ENCODE data around the gene ICE2. TPM values are rescaled to one million over a fixed set of nuclear protein-coding genes. Genes with fewer than 3 reads are reported as not detected.

ICE2 gene
- total and polyA plus RNA-seq, 4 donors, result 10.0 to 67.5 (median 23.6) TPM

DNA sequence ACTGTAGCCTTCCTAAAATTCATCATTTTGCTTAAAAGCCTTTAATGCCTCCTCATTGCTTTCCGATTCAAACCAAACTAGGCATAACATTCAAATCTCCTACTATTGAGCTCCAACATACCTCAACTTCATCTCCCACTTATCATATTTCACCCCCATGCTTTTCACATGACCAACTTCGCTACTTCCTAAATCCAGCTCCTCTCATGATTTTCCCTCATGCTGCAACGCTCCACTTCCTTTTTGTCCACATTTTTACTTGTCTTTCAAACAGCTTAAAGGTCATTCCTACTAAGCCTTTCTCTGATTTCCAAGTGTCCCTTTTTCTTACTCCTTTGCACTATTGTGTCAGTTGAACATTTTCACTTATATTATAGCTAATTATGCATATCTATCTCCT is 60.8 kb downstream of the ICE2 start:
- TF ChIP-seq, protein P1, sequence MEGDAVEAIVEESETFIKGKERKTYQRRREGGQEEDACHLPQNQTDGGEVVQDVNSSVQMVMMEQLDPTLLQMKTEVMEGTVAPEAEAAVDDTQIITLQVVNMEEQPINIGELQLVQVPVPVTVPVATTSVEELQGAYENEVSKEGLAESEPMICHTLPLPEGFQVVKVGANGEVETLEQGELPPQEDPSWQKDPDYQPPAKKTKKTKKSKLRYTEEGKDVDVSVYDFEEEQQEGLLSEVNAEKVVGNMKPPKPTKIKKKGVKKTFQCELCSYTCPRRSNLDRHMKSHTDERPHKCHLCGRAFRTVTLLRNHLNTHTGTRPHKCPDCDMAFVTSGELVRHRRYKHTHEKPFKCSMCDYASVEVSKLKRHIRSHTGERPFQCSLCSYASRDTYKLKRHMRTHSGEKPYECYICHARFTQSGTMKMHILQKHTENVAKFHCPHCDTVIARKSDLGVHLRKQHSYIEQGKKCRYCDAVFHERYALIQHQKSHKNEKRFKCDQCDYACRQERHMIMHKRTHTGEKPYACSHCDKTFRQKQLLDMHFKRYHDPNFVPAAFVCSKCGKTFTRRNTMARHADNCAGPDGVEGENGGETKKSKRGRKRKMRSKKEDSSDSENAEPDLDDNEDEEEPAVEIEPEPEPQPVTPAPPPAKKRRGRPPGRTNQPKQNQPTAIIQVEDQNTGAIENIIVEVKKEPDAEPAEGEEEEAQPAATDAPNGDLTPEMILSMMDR (IDR thresholded peaks at IDR 0.05; ENCODE audit: control extremely low read depth, extremely low read depth), result no peak
- no peaks in the 10 kb centered on the region for H3K27me3 ChIP-seq (ENCODE audit: control insufficient read depth in 3 of 3, insufficient read depth in 3 of 3, low read length in 2 of 3)
- no peak overlapping the region for H3K27ac ChIP-seq (ENCODE audit: low read depth in 1 of 2, low read length in 1 of 2)
- H3K9ac ChIP-seq (ENCODE audit: insufficient read depth in 1 of 2, low read length in 2 of 2), result no peak overlapping the region
- no peak for ATAC-seq (ENCODE audit: insufficient read depth, low FRiP score)
- DNase-seq, result no peak
- 71 to 87% methylated on average over 3 of the region's 3 CpGs for whole genome bisulfite sequencing, 2 donors
- H3K36me3 ChIP-seq (ENCODE audit: control insufficient read depth in 4 of 4, insufficient read depth in 4 of 4, low read length in 4 of 4), result peaks cover 0 to 5% (median 3%) of the 10 kb centered on the region in 4 donors
- no peaks in the 10 kb centered on the region for H3K9me3 ChIP-seq (ENCODE audit: control insufficient read depth in 4 of 4, insufficient read depth in 3 of 4, low read length in 3 of 4)
- H3K4me1 ChIP-seq (ENCODE audit: control insufficient read depth in 5 of 5, insufficient read depth in 5 of 5, low read length in 5 of 5), result peaks cover 0 to 14% (median 0%) of the 10 kb centered on the region in 5 donors
- H3K4me3 ChIP-seq, result no peak overlapping the region

DNA sequence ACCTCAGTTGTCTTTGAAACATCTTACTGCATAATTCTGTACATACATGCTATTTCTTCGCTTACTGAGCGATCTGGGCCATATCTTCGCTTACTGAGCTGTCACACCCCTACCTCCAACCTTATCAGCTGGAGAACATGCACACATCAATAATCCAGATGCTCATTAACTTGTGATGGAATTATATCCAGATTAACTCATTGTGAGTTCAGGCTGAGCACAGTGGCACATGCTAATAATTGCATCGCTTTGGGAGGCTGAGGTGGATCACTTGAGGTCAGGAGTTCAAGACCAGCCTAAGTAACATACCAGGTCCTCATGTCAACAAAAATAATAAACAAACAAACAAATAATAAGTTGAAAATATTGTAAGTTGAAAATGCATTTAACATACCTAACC is 61.8 kb downstream of the ICE2 start:
- Histone ChIP-seq H3K4me1 (ENCODE audit: control insufficient read depth in 5 of 5, insufficient read depth in 5 of 5, low read length in 5 of 5) (peaks cover 0 to 11% (median 0%) of the 10 kb centered on the region in 5 donors), H3K27ac (ENCODE audit: low read depth in 1 of 2, low read length in 1 of 2) (no peak overlapping the region), H3K9ac (ENCODE audit: insufficient read depth in 1 of 2, low read length in 2 of 2) (no peak overlapping the region), H3K27me3 (ENCODE audit: control insufficient read depth in 3 of 3, insufficient read depth in 3 of 3, low read length in 2 of 3) (no peaks in the 10 kb centered on the region), H3K36me3 (ENCODE audit: control insufficient read depth in 4 of 4, insufficient read depth in 4 of 4, low read length in 4 of 4) (peaks cover 0 to 2% (median under 1%) of the 10 kb centered on the region in 4 donors), H3K9me3 (ENCODE audit: control insufficient read depth in 4 of 4, insufficient read depth in 3 of 4, low read length in 3 of 4) (no peaks in the 10 kb centered on the region), H3K4me3 (no peak overlapping the region)
- DNase-seq (no peak), ATAC-seq (ENCODE audit: insufficient read depth, low FRiP score) (no peak)
- TF ChIP-seq, protein P1 (IDR thresholded peaks at IDR 0.05; ENCODE audit: control extremely low read depth, extremely low read depth), result no peak
- WGBS, 2 donors, result 98 to 99% methylated on average over 4 of the region's 4 CpGs

DNA sequence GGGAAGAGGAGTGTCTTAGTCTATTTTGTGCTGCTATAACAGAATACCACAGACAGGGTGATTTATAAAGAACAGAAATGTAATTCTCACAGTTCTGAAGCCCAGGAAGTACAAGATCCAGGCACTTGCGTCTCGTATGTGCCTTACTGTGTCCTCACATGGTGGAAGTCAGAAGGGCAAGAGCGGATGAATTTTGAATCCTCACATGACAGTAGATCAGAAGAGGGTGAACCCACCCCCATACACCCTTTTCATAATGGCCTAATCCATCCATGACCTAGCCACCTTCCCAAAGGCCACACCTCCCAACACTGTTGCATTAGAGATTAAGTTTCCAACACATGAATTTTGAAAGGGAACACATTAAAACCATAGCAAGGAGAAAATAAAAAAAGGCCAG is 62.5 kb downstream of the ICE2 start:
- 96% methylated on average over 3 of the region's 3 CpGs for WGBS, 2 donors
- no peak for DNase-seq

More for the DNA sequence above, 62.5 kb downstream of the ICE2 start:
- TF ChIP-seq, protein P1 (IDR thresholded peaks at IDR 0.05; ENCODE audit: control extremely low read depth, extremely low read depth), result no peak
- Histone ChIP-seq H3K27me3 (ENCODE audit: control insufficient read depth in 3 of 3, insufficient read depth in 3 of 3, low read length in 2 of 3) (no peaks in the 10 kb centered on the region), H3K9ac (ENCODE audit: insufficient read depth in 1 of 2, low read length in 2 of 2) (no peak overlapping the region), H3K4me3 (no peak overlapping the region), H3K27ac (ENCODE audit: low read depth in 1 of 2, low read length in 1 of 2) (no peak overlapping the region), H3K9me3 (ENCODE audit: control insufficient read depth in 4 of 4, insufficient read depth in 3 of 4, low read length in 3 of 4) (no peaks in the 10 kb centered on the region), H3K36me3 (ENCODE audit: control insufficient read depth in 4 of 4, insufficient read depth in 4 of 4, low read length in 4 of 4) (no peaks in the 10 kb centered on the region), H3K4me1 (ENCODE audit: control insufficient read depth in 5 of 5, insufficient read depth in 5 of 5, low read length in 5 of 5) (peaks cover 0 to 17% (median 0%) of the 10 kb centered on the region in 5 donors)
- ATAC-seq (ENCODE audit: insufficient read depth, low FRiP score), result no peak

Data from lung (tissue), 12 donors.